Measurements from ENCODE around the gene TMEM60. TPM values are rescaled to one million over a fixed set of nuclear protein-coding genes. Genes with fewer than 3 reads are reported as not detected.

Gene TMEM60
- total and polyA plus RNA-seq, 2 of the 13 experiments (the other 11 are each of a cell fraction or from before 2014, with no cell fraction given) = 25.6 to 27.7 TPM

GRCh38 chr7:77797734-77798393 is 370 bp downstream of the TMEM60 start (continued):
- TF ChIP-seq, protein P1, sequence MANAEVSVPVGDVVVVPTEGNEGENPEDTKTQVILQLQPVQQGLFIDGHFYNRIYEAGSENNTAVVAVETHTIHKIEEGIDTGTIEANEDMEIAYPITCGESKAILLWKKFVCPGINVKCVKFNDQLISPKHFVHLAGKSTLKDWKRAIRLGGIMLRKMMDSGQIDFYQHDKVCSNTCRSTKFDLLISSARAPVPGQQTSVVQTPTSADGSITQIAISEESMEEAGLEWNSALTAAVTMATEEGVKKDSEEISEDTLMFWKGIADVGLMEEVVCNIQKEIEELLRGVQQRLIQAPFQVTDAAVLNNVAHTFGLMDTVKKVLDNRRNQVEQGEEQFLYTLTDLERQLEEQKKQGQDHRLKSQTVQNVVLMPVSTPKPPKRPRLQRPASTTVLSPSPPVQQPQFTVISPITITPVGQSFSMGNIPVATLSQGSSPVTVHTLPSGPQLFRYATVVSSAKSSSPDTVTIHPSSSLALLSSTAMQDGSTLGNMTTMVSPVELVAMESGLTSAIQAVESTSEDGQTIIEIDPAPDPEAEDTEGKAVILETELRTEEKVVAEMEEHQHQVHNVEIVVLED (CRISPR knock-in tag; IDR thresholded peaks at IDR 0.05; ENCODE audit: borderline replicate concordance) = no peak
- TF ChIP-seq FOXK1 (CRISPR knock-in tag; IDR thresholded peaks at IDR 0.05; ENCODE audit: borderline replicate concordance, low read depth) = no peak
- TF ChIP-seq FOXK2 (IDR thresholded peaks at IDR 0.05) = no peak
- TF ChIP-seq MEIS2 (CRISPR knock-in tag; IDR thresholded peaks at IDR 0.05) = no peak
- no peak for TF ChIP-seq SYNCRIP (IDR thresholded peaks at IDR 0.05; ENCODE audit: insufficient read depth, low read depth, low read length)
- no peak for TF ChIP-seq GTF2F1 (IDR thresholded peaks at IDR 0.05; ENCODE audit: low read length)
- TF ChIP-seq MAFF (IDR thresholded peaks at IDR 0.05; ENCODE audit: low read depth, low read length) = no peak
- no peak for TF ChIP-seq NFRKB (IDR thresholded peaks at IDR 0.05)
- no peak for TF ChIP-seq SRSF4 (IDR thresholded peaks at IDR 0.05; ENCODE audit: low read depth, low read length, poor library complexity, severe bottlenecking)
- peak; percentile 23; the same call in 1 of the 2 replicates for TF ChIP-seq ZBTB10 (CRISPR knock-in tag; IDR thresholded peaks at IDR 0.05; ENCODE audit: borderline replicate concordance)
- no peak for TF ChIP-seq PTBP1 (IDR thresholded peaks at IDR 0.05; ENCODE audit: low read depth, low read length, poor library complexity, severe bottlenecking)
- TF ChIP-seq ZNF274 (CRISPR knock-in tag; IDR thresholded peaks at IDR 0.05) = no peak
- no peak for TF ChIP-seq ZFP36L1 (CRISPR knock-in tag; IDR thresholded peaks at IDR 0.05)
- no peak for TF ChIP-seq TEF (CRISPR knock-in tag; IDR thresholded peaks at IDR 0.05)
- TF ChIP-seq ZFYVE20 (CRISPR knock-in tag; IDR thresholded peaks at IDR 0.05; ENCODE audit: borderline replicate concordance, low read depth) = no peak
- TF ChIP-seq KDM6A (CRISPR knock-in tag; IDR thresholded peaks at IDR 0.05; ENCODE audit: low read depth) = no peak
- no peak for TF ChIP-seq ZNF441 (CRISPR knock-in tag; IDR thresholded peaks at IDR 0.05; ENCODE audit: borderline replicate concordance)
- no peak for TF ChIP-seq FOXP1 (IDR thresholded peaks at IDR 0.05)
- no peak for TF ChIP-seq FOXP1 (CRISPR knock-in tag; IDR thresholded peaks at IDR 0.05)
- TF ChIP-seq ZNF10 (CRISPR knock-in tag; IDR thresholded peaks at IDR 0.05; ENCODE audit: borderline replicate concordance, low read depth) = 0 out of 2 replicates have a peak, but pooled peaks have one; percentile 63
- no peak for TF ChIP-seq ZNF629 (CRISPR knock-in tag; conservative IDR thresholded peaks at IDR 0.05)
- TF ChIP-seq ZBTB42 (CRISPR knock-in tag; IDR thresholded peaks at IDR 0.05) = no peak
- TF ChIP-seq ZNF569 (CRISPR knock-in tag; IDR thresholded peaks at IDR 0.05; ENCODE audit: borderline replicate concordance) = no peak
- no peak for TF ChIP-seq YEATS2 (CRISPR knock-in tag; IDR thresholded peaks at IDR 0.05; ENCODE audit: borderline replicate concordance)
- no peak for TF ChIP-seq DPF2 (CRISPR knock-in tag; IDR thresholded peaks at IDR 0.05; ENCODE audit: borderline replicate concordance, low read depth)
- no peak for TF ChIP-seq ZNF567 (CRISPR knock-in tag; IDR thresholded peaks at IDR 0.05; ENCODE audit: borderline replicate concordance)

Data from HepG2 (cell line).